DMS 273 treated with DMSO at 0.1 percent for 48 hours (cell line): Measurements from ENCODE around the gene TMEM143.
A peak's percentile ranks its signal among the peaks of the same experiment; 100 is the strongest.
"Not testable (repeated sequence)": the region's sequence is repeated elsewhere in the genome, so short reads cannot be mapped to it uniquely, and the experiment has no call there.

ENCODE experiments used
- DNase-seq: peaks from one replicate; lab custom pipeline; 2025; lab: John Stamatoyannopoulos, UW

TMEM143 gene

GRCh38 chr19:48391100-48392005, 27.6 kb upstream of the TMEM143 start, which contains the start of gene KDELR1:
TSS of gene KDELR1 (minus strand) at chr19:48391551. CDS start at chr19:48391358, 193 bp downstream.
- DNase-seq = peak; percentile 35

- no peak for DNase-seq
Measured at GRCh38 chr19:48390188-48391099, 26.7 kb upstream of the TMEM143 start.

DNA sequence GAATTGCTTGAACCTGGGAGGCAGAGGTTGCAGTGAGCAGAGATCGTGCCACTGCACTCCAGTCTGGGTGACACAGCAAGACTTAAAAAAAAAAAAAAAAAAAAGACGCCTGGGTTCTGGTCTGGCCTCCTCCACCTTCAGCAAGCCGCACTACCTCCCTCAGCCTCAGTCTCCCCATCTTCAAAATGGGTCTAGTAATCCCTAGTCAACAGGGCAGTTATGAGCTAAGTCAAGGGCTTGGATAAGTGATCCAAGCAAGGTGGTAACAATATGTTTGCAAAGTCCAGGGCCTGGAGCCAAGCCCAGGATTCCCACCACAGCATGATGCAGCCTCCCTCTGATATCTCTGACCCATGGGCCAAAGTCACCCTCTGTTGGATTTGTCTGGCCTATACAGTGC, 23.2 kb upstream of the TMEM143 start:
- DNase-seq = no peak

- no peak for DNase-seq
Measured at GRCh38 chr19:48385461-48386087, 21.8 kb upstream of the TMEM143 start.

- no peak for DNase-seq
Measured at GRCh38 chr19:48382286-48382685, 18.5 kb upstream of the TMEM143 start.

DNA sequence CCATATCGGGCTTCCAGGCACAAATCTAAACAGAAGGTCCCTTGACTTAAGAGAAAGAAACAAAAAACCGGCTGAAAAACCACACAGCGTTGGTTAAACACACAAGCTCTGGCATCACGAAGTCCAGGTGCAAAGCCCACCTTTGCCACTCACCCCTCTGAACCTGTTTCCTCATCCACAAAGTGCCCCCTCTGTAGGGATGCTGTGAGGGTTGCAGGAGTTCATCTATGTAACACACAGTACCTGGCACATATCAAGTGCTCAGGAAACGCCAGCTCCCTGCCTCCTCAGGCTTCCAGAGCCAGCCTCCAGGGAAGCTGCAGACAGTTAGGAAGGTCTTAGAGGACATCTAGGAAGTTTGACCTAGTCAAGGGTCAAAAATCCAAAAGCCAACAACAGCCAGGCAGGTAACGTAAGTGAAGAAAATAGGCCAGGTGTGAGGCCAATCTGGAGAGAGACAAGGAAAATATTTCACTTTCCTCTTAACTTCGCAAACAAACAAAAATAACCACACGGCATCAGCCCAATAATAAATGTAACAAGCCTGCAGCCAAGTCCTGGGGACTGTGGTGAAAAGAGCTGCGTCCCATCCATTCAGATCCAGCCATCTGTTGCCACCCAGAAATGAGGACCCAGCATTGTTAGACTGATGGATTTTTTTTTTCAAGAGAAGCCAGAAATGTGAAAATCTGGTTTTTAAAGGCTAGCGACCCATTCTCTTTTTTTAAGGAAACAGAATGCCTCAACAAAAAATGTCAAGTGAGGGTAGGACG, 17.6 kb upstream of the TMEM143 start:
- DNase-seq = no peak

- no peak for DNase-seq
Measured at GRCh38 chr19:48379058-48379457, 15.3 kb upstream of the TMEM143 start.

- no peak for DNase-seq
Measured at GRCh38 chr19:48378194-48378570, 14.4 kb upstream of the TMEM143 start.

DNA sequence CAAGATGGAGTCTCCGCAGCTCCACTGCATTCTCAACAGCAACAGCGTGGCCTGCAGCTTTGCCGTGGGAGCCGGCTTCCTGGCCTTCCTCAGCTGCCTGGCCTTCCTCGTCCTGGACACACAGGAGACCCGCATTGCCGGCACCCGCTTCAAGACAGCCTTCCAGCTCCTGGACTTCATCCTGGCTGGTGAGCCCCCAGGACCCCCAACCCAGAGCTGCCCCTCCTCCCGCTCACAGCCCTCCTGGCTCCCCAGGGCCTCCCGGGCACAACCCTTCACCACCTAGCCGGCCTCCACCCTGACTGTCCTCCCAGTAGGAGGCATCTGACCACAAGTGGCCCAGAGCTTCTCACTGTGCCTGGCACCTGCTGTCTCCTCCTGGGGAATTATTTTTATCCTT, 9.8 kb upstream of the TMEM143 start:
- DNase-seq = no peak

- peak; percentile 88 for DNase-seq
Measured at GRCh38 chr19:48372904-48373303, 9.2 kb upstream of the TMEM143 start.

- not testable (repeated sequence) for DNase-seq
Measured at GRCh38 chr19:48371771-48372170, 8.0 kb upstream of the TMEM143 start.

DNA sequence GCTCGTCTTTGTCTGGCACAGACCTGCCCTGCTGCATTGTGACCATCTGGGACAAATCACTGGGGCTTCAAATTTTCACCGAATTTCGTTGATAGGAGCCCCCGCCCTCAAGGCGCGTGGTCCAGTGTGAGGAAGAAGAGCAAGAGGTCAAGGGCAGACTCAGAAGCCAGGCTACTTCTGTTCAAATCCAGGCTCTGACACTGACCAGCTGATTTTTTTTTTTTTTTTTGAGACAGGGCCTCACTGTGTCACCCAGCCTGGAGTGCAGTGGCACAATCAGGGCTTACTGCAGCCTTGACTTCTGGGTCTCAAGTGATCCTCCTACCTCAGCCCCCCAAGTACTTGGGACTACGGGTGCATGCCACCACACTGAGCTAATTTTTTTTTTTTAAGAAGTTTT, 7.6 kb upstream of the TMEM143 start:
- no peak for DNase-seq

GRCh38 chr19:48370955-48371354, 7.2 kb upstream of the TMEM143 start:
- peak; percentile 70 for DNase-seq

DNA sequence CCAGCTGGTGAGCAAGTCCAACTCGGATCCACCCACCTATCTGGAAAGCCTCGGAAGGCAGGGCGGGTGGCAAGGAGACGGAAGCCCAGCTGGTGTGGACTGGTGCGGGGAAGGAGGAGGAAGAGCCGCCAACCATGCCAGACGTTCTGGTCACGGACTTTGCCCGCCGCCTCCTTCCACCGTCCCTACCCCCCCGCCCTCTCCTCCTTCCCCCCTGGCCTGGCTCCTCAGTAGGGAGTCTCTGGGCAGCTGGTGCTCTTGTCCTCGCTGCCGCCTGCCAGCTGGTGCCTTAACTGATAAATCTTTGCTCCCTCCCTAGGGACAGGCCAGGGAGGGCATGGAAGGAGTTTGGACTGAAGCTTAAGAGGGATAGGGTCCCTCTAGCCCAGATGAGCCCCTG, 5.2 kb upstream of the TMEM143 start:
- peak; percentile 95 for DNase-seq

DNA sequence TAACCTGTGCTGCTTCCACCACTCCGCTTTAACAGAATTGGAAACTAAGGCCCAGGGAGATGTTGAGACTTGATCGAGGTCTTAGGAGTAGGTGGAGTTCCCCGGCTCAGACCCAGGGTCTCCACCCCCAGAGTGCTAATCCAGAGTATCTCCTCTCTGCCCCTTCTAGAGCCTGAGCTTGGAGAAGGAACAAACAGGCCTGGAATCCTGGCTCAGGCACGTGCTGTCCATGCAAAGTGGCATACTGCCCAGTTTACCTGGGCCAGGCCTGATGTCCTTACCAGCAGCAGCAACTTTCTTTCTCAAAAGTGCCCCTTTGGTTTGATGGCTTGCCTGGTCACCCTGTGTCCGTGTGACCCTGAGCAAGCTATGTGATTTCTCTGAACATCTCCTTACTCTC, 4.1 kb upstream of the TMEM143 start:
- peak; percentile 33 for DNase-seq

DNA sequence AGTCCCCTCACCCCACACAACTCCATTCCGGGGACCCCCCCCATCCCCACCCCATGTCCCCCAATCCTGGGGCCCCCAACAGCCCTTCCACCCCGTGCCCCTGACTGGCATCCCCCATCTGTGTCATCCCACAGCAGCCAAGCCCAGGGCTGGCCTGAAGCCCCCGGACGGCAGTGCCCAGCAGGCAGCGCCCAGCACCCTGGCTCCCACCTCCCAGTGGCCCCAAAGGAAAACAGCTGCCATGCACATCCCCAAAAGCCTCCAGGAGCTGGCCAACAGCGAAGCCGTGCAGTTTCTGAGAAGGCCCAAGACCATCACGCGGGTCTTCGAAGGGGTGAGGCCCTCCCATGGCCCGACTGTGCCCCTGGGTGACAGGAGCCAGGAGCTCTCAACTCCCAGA, 1.9 kb upstream of the TMEM143 start:
- no peak for DNase-seq

- DNase-seq = no peak
Measured at GRCh38 chr19:48364598-48365348, 1.0 kb upstream of the TMEM143 start.

DNA sequence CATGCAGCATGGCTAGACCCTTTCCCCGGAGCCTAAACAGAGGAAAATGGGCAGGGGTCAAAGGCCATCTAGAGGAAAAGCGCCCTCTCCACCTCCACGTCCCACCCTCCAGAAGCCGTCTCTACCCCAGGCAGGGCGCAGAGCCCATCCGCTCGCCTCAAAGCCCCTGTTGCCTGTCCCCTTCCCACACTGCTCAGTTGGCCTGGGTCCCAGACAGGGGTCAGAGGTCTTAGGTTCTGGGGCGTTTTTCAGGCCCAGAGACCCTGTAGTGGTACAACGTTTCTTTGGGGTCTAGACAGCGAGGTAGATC, 285 bp downstream of the TMEM143 start:
- no peak for DNase-seq

DNA sequence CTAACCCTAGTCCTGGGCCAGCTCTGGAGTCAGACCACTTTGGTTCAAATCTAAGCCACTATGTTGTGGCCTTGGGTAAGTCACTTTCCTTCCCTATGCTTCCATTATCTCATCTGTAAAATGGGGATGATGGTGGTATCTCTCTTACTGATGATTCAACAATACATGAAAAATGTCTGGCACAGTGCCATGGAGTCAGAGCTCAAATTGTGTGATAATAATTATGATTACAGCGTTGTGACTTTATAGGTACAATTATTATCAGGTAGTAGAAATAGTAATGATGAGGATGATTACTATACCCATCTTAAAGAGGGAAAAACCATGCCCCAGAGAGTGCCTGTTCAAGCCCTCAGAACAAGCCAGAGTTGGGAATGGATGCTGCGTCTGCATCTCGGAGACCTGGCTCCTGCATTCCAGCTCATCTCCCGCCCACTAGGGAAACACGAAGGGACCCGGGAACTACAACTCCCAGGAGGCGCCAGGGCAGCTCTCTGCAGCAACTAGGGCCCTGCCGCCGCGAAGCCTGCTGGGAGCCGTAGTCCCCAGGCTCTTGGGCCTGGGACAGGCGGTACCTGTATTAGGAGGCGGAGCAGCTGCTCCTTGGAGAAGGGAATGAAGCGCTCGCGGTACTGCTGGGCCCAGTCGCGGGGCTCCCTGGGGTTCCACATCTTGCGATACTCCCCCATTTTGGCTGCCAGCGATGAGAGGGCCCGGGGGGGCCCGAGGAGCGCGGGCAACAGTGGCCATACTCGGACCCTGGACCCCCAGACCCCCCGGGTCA, 832 bp downstream of the TMEM143 start:
- peak; percentile 93 for DNase-seq

GRCh38 chr19:48361912-48362311, 1.8 kb downstream of the TMEM143 start:
- no peak for DNase-seq
